Prostate gland (tissue), 2 donors: ENCODE data around the gene INPP5A. TPM values are rescaled to one million over a fixed set of nuclear protein-coding genes. Genes with fewer than 3 reads are reported as not detected.

ENCODE experiments used
- DNase-seq: peaks from one replicate; pipeline ENCODE4 v3.0.0-alpha.2; 2019; ENCODE audit warnings: low spot score
- H3K27ac ChIP-seq, 2 donors: fragments of 200-600 bp; sonication (generic); 2 replicates each; pipeline ENCODE4 v1.5.1; 2017 to 2019
- H3K27me3 ChIP-seq: fragments of 200-600 bp; sonication (generic); replicated peaks from 2 replicates; pipeline ENCODE4 v1.5.1; 2019; ENCODE audit not compliant: insufficient read depth
- H3K36me3 ChIP-seq, 2 donors: fragments of 200-600 bp; sonication (generic); 1 replicate in 1 of 2; 2 replicates in 1 of 2; pipeline versions ENCODE4 v1.5.1 to v1.8.1; 2017 to 2019
- H3K4me1 ChIP-seq: fragments of 200-600 bp; sonication (generic); replicated peaks from 2 replicates; pipeline ENCODE4 v1.5.1; 2019
- H3K4me3 ChIP-seq, 2 donors: fragments of 200-600 bp; sonication (generic); 2 replicates each; pipeline ENCODE4 v1.5.1; 2017 to 2019
- H3K9me3 ChIP-seq: fragments of 200-600 bp; sonication (generic); 2 replicates; pipeline ENCODE4 v1.5.1; 2017
- POLR2A ChIP-seq: fragments of 450-650 bp; IDR thresholded peaks from one replicate; pipeline ENCODE4 v1.6.1; 2016; ENCODE audit warnings: antibody characterized with exemption, mild to moderate bottlenecking
- POLR2AphosphoS5 ChIP-seq: sonication (generic); formaldehyde crosslinking; IDR thresholded peaks from one replicate; pipeline ENCODE4 v1.6.1; 2017; ENCODE audit warnings: antibody characterized with exemption
- WGBS: methylation state at CpG from one replicate; pipeline ENCODE4 v1.1.5; 2018; 5-methylcytosine and 5-hydroxymethylcytosine counted together
- intact Hi-C: fragments of 100-400 bp; cut with DNase I; formaldehyde crosslinking; loops from one replicate; pipeline ENCODE4 v1.14.2; 2022
- total RNA-seq, 2 donors: library from RNA; depleted of rRNA; stranded (reverse); fragments of >200 nt; gene quantifications; one replicate each; pipeline ENCODE4 v1.1.0, GENCODE V29; 2016
- TF ChIP-seq, protein P1 (sequence below), 4 experiments: fragments of 200-600 bp in 2 of 4; fragments of 450-650 bp in 2 of 4; sonication (generic) in 2 of 4; IDR thresholded peaks; 1 replicate in 3 of 4; 2 replicates in 1 of 4; pipeline ENCODE4 v1.5.1; 2016 to 2019; ENCODE audit warnings: antibody characterized with exemption in 4 of 4, mild to moderate bottlenecking in 2 of 4, moderate library complexity in 2 of 4

Gene INPP5A
- total RNA-seq, 2 donors from 2014 or later = 49.5 to 83.3 TPM

GRCh38 chr10:132618158-132618919, 80.8 kb downstream of the INPP5A start:
- Histone ChIP-seq H3K9me3 (no peaks in the 10 kb centered on the region), H3K27me3 (no peaks in the 10 kb centered on the region), H3K4me1 (no peaks in the 10 kb centered on the region), H3K27ac (no peak overlapping the region), H3K36me3 (no peaks in the 10 kb centered on the region), H3K4me3 (no peak overlapping the region)
- no peak for DNase-seq
- TF ChIP-seq, protein P1, sequence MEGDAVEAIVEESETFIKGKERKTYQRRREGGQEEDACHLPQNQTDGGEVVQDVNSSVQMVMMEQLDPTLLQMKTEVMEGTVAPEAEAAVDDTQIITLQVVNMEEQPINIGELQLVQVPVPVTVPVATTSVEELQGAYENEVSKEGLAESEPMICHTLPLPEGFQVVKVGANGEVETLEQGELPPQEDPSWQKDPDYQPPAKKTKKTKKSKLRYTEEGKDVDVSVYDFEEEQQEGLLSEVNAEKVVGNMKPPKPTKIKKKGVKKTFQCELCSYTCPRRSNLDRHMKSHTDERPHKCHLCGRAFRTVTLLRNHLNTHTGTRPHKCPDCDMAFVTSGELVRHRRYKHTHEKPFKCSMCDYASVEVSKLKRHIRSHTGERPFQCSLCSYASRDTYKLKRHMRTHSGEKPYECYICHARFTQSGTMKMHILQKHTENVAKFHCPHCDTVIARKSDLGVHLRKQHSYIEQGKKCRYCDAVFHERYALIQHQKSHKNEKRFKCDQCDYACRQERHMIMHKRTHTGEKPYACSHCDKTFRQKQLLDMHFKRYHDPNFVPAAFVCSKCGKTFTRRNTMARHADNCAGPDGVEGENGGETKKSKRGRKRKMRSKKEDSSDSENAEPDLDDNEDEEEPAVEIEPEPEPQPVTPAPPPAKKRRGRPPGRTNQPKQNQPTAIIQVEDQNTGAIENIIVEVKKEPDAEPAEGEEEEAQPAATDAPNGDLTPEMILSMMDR (IDR thresholded peaks at IDR 0.05) = no peak
- no peak for TF ChIP-seq POLR2A
- no peak for TF ChIP-seq POLR2AphosphoS5
- 72% methylated on average over 6 of the region's 6 CpGs for WGBS
- intact Hi-C loops = no loop called here

- no peaks in the 10 kb centered on the region for H3K27me3 ChIP-seq
- H3K4me3 ChIP-seq = no peak overlapping the region
- TF ChIP-seq, protein P1 (IDR thresholded peaks at IDR 0.05) = no peak
- TF ChIP-seq POLR2A (no peak), POLR2AphosphoS5 (no peak)
- no peaks in the 10 kb centered on the region for H3K36me3 ChIP-seq
- no peak for DNase-seq
- H3K27ac ChIP-seq = no peak overlapping the region
- 97% methylated on average over 2 of the region's 2 CpGs for WGBS
- no peaks in the 10 kb centered on the region for H3K4me1 ChIP-seq
- intact Hi-C loops = no loop called here
- no peaks in the 10 kb centered on the region for H3K9me3 ChIP-seq
Observed at GRCh38 chr10:132619927-132620326, 82.3 kb downstream of the INPP5A start.

DNA sequence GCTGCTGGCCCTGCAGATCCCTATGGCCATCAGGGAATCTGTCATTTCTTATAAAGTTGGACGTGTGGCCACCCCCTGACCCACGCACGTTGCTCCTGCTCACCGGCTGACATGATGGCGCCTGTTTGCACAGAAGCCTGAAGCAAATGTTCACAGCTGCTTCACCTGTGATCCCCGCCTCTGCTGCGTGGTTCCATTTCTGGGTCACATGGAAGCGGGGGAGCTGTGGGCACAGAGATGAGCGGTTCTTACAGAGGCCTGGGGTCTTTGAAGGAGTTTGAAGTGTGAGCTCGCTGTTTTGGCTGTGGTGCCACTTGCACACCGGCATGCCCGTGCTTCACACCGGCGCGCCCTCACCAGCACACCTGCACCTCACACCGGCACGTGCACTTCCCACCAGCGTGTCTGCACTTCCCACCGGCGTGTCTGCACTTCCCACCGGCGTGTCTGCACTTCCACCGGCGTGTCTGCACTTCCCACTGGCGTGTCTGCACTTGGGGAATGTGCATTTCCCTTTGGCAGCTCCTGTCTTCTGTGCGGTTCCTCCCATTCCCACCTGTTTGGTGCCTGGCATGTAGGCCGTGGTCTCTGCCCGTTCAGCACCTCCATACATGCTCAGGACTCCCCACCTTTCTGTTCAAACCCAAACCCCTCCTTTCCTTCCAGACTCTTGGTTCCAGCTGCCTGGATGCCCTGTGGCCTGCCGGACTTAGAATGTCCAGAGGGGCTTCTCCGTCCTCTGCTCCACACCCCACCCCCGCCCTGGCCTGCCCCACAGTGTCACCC, 86.7 kb downstream of the INPP5A start:
- peaks cover 4% of the 10 kb centered on the region for H3K4me1 ChIP-seq

GRCh38 chr10:132624847-132625471, 87.4 kb downstream of the INPP5A start:
- no peak for DNase-seq
- 90% methylated on average over 12 of the region's 12 CpGs for WGBS
- H3K9me3 ChIP-seq = no peaks in the 10 kb centered on the region
- TF ChIP-seq, protein P1 (IDR thresholded peaks at IDR 0.05) = no peak
- TF ChIP-seq POLR2AphosphoS5 (no peak), POLR2A (no peak)
- H3K36me3 ChIP-seq = no peaks in the 10 kb centered on the region
- H3K27ac ChIP-seq = no peak overlapping the region
- H3K4me3 ChIP-seq = no peak overlapping the region
- intact Hi-C loops = no loop called here
- no peaks in the 10 kb centered on the region for H3K27me3 ChIP-seq
- peaks cover 4% of the 10 kb centered on the region for H3K4me1 ChIP-seq

More for the DNA sequence above, 86.7 kb downstream of the INPP5A start:
- TF ChIP-seq, protein P1 (IDR thresholded peaks at IDR 0.05) = no peak
- no peak for TF ChIP-seq POLR2AphosphoS5
- no peak for TF ChIP-seq POLR2A
- intact Hi-C loops = no loop called here
- no peaks in the 10 kb centered on the region for H3K36me3 ChIP-seq
- no peak overlapping the region for H3K4me3 ChIP-seq
- H3K27ac ChIP-seq = no peak overlapping the region
- DNase-seq = no peak
- H3K9me3 ChIP-seq = no peaks in the 10 kb centered on the region
- no peaks in the 10 kb centered on the region for H3K27me3 ChIP-seq
- WGBS = 92% methylated on average over 30 of the region's 31 CpGs
